ENCODE data around the gene DRD1. TPM values are rescaled to one million over a fixed set of nuclear protein-coding genes. Genes with fewer than 3 reads are reported as not detected.
"Not testable (repeated sequence)": the region's sequence is repeated elsewhere in the genome, so short reads cannot be mapped to it uniquely, and the experiment has no call there.

DRD1 gene
- total RNA-seq, 2 experiments from 2014 or later: not detected

- H3K4me3 ChIP-seq (ENCODE audit: low read length): no peak overlapping the region
- no peaks in the 10 kb centered on the region for H3K4me1 ChIP-seq (ENCODE audit: insufficient read depth, low read length)
- CTCF ChIA-PET: interaction anchor here (0.7 kb wide), 1 partner anchor 9 kb away, joined by 3 read pairs; no protein-coding TSS in a partner anchor
- ATAC-seq (ENCODE audit: poor library complexity) (no peak), DNase-seq (no peak)
- Mint-ChIP-seq H3K4me1 (ENCODE audit: low read depth) (no peaks in the 10 kb centered on the region), H3K27ac (no peak overlapping the region), H3K9me3 (no peaks in the 10 kb centered on the region), H3K36me3 (ENCODE audit: low read depth) (no peaks in the 10 kb centered on the region), H3K27me3 (peaks cover 39% of the 10 kb centered on the region), H3K4me3 (no peak overlapping the region)
- no peak overlapping the region for H3K27ac ChIP-seq (ENCODE audit: low read depth in 1 of 2, low read length in 2 of 2)
- no peaks in the 10 kb centered on the region for H3K36me3 ChIP-seq (ENCODE audit: insufficient read depth, low read length)
- H3K27me3 ChIP-seq (ENCODE audit: control insufficient read depth in 1 of 2, insufficient read depth in 2 of 2, low read length in 2 of 2): peaks cover 4 to 21% of the 10 kb centered on the region in 2 experiments
- no peak for TF ChIP-seq CTCF (IDR thresholded peaks at IDR 0.05)
- POLR2A ChIA-PET: no interaction called here
- intact Hi-C loops (cut with DNase I, micrococcal nuclease): no loop called here
- H3K9me3 ChIP-seq (ENCODE audit: control insufficient read depth in 1 of 2, insufficient read depth in 1 of 2, low read length in 2 of 2): no peaks in the 10 kb centered on the region
Measured at GRCh38 chr5:175457466-175457865, 13.5 kb upstream of the DRD1 start.

GRCh38 chr5:175456105-175456742 is 12.2 kb upstream of the DRD1 start:
- TF ChIP-seq CTCF (IDR thresholded peaks at IDR 0.05): no peak
- intact Hi-C loops (cut with DNase I, micrococcal nuclease): no loop called here
- peaks cover 47% of the 10 kb centered on the region for H3K27me3 Mint-ChIP-seq
- DNase-seq (no peak), ATAC-seq (ENCODE audit: poor library complexity) (no peak)
- no peaks in the 10 kb centered on the region for H3K4me1 ChIP-seq (ENCODE audit: insufficient read depth, low read length)
- ChIA-PET CTCF (interaction anchor here (0.6 kb wide), 1 partner anchor 228 kb away, joined by 3 read pairs; no protein-coding TSS in a partner anchor), POLR2A (no interaction called here)
- no peaks in the 10 kb centered on the region for H3K4me1 Mint-ChIP-seq (ENCODE audit: low read depth)
- H3K36me3 Mint-ChIP-seq (ENCODE audit: low read depth): no peaks in the 10 kb centered on the region
- H3K9me3 Mint-ChIP-seq: no peaks in the 10 kb centered on the region
- no peaks in the 10 kb centered on the region for H3K36me3 ChIP-seq (ENCODE audit: insufficient read depth, low read length)
- no peaks in the 10 kb centered on the region for H3K9me3 ChIP-seq (ENCODE audit: control insufficient read depth in 1 of 2, insufficient read depth in 1 of 2, low read length in 2 of 2)
- no peak overlapping the region for H3K4me3 ChIP-seq (ENCODE audit: low read length)
- H3K27me3 ChIP-seq (ENCODE audit: control insufficient read depth in 1 of 2, insufficient read depth in 2 of 2, low read length in 2 of 2): peaks cover 4 to 21% of the 10 kb centered on the region in 2 experiments
- no peak overlapping the region for H3K27ac Mint-ChIP-seq
- no peak overlapping the region for H3K27ac ChIP-seq (ENCODE audit: low read depth in 1 of 2, low read length in 2 of 2)
- no peak overlapping the region for H3K4me3 Mint-ChIP-seq

DNA sequence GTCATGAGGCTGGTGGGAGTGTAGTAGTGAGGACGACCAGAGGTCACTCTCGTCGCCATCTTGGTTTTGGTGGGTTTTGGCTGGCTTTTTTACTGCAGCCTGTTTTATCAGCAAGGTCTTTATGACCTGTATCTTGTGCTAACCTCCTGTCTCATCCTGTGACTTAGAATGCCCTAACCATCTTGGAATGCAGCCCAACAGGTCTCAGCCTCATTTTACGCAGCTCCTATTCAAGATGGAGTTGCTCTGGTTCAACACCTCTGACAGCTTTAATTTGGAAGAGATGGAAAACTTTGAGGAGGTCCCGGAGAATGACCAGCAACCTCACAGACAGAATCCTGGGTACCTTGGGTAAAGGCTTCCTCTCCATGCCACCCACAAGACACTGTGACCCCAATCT is 10.4 kb upstream of the DRD1 start:
- H3K9me3 ChIP-seq (ENCODE audit: control insufficient read depth in 1 of 2, insufficient read depth in 1 of 2, low read length in 2 of 2); H3K36me3 Mint-ChIP-seq (ENCODE audit: low read depth); CTCF ChIA-PET; POLR2A ChIA-PET; H3K4me1 ChIP-seq (ENCODE audit: insufficient read depth, low read length); H3K9me3 Mint-ChIP-seq; H3K27ac Mint-ChIP-seq; H3K4me1 Mint-ChIP-seq (ENCODE audit: low read depth); ATAC-seq (ENCODE audit: poor library complexity); H3K27ac ChIP-seq (ENCODE audit: low read depth in 1 of 2, low read length in 2 of 2); intact Hi-C loops (cut with DNase I, micrococcal nuclease); H3K4me3 ChIP-seq (ENCODE audit: low read length); H3K36me3 ChIP-seq (ENCODE audit: insufficient read depth, low read length); H3K4me3 Mint-ChIP-seq; DNase-seq: not testable (repeated sequence)
- peaks cover 6 to 21% of the 10 kb centered on the region in 2 experiments for H3K27me3 ChIP-seq (ENCODE audit: control insufficient read depth in 1 of 2, insufficient read depth in 2 of 2, low read length in 2 of 2)
- peaks cover 51% of the 10 kb centered on the region for H3K27me3 Mint-ChIP-seq

GRCh38 chr5:175452166-175452565 is 8.2 kb upstream of the DRD1 start:
- no peak overlapping the region for H3K27ac ChIP-seq (ENCODE audit: low read depth in 1 of 2, low read length in 2 of 2)
- H3K4me1 ChIP-seq (ENCODE audit: insufficient read depth, low read length): no peaks in the 10 kb centered on the region
- no peak for TF ChIP-seq CTCF (IDR thresholded peaks at IDR 0.05)
- DNase-seq (no peak), ATAC-seq (ENCODE audit: poor library complexity) (no peak)
- H3K27me3 ChIP-seq (ENCODE audit: control insufficient read depth in 1 of 2, insufficient read depth in 2 of 2, low read length in 2 of 2): peaks cover 9 to 12% of the 10 kb centered on the region in 2 experiments
- H3K4me3 ChIP-seq (ENCODE audit: low read length): no peak overlapping the region
- H3K4me3 Mint-ChIP-seq: no peak overlapping the region
- no peaks in the 10 kb centered on the region for H3K9me3 Mint-ChIP-seq
- peaks cover 63% of the 10 kb centered on the region for H3K27me3 Mint-ChIP-seq
- H3K36me3 Mint-ChIP-seq (ENCODE audit: low read depth): no peaks in the 10 kb centered on the region
- POLR2A ChIA-PET: no interaction called here
- no peaks in the 10 kb centered on the region for H3K4me1 Mint-ChIP-seq (ENCODE audit: low read depth)
- no peaks in the 10 kb centered on the region for H3K9me3 ChIP-seq (ENCODE audit: control insufficient read depth in 1 of 2, insufficient read depth in 1 of 2, low read length in 2 of 2)
- CTCF ChIA-PET: interaction anchor here (3.0 kb wide), 1 partner anchor 13 kb away, joined by 14 read pairs; no protein-coding TSS in a partner anchor
- H3K27ac Mint-ChIP-seq: no peak overlapping the region
- intact Hi-C loops (cut with DNase I, micrococcal nuclease): no loop called here
- no peaks in the 10 kb centered on the region for H3K36me3 ChIP-seq (ENCODE audit: insufficient read depth, low read length)
